GM23338 (cell line): Measurements from ENCODE around the gene FGF13. TPM values are rescaled to one million over a fixed set of nuclear protein-coding genes. Genes with fewer than 3 reads are reported as not detected.

Experiments used
- ATAC-seq: fragments of 200-7000 bp; cut with Tn5 transposase; 3 replicates; pipeline ENCODE4 v1.9.1; 2020
- DNase-seq: peaks from one replicate; pipeline ENCODE4 v3.0.0-alpha.2; 2015; ENCODE audit warnings: low spot score
- H2AFZ ChIP-seq: fragments of 200-600 bp; sonication (generic); 2 replicates; pipeline ENCODE4 v1.8.0; 2016; ENCODE audit warnings: antibody characterized with exemption, mild to moderate bottlenecking, moderate library complexity
- H3F3A ChIP-seq: fragments of 200-600 bp; sonication (generic); replicated peaks from 2 replicates; pipeline ENCODE4 v1.8.0; 2017; ENCODE audit warnings: antibody characterized with exemption, mixed run types, low read depth
- H3K27ac ChIP-seq: fragments of 200-600 bp; sonication (generic); 2 replicates; pipeline ENCODE4 v1.6.1; 2016; ENCODE audit warnings: low read depth
- H3K27me3 ChIP-seq: fragments of 200-600 bp; sonication (generic); 2 replicates; pipeline ENCODE4 v1.8.0; 2016; ENCODE audit warnings: mild to moderate bottlenecking, mixed run types, moderate library complexity; ENCODE audit not compliant: insufficient read depth
- H3K36me3 ChIP-seq: fragments of 200-600 bp; sonication (generic); 2 replicates; pipeline ENCODE4 v1.8.0; 2016; ENCODE audit warnings: mild to moderate bottlenecking; ENCODE audit not compliant: insufficient read depth
- H3K4me1 ChIP-seq: fragments of 200-600 bp; sonication (generic); 2 replicates; pipeline ENCODE4 v1.8.0; 2016; ENCODE audit warnings: mild to moderate bottlenecking, moderate library complexity; ENCODE audit not compliant: insufficient read depth
- H3K4me2 ChIP-seq: fragments of 200-600 bp; sonication (generic); 2 replicates; pipeline ENCODE4 v1.7.1; 2017; ENCODE audit warnings: mixed run types
- H3K4me3 ChIP-seq: fragments of 200-600 bp; sonication (generic); 2 replicates; pipeline ENCODE4 v1.6.1; 2016; ENCODE audit warnings: mixed run types
- H3K79me2 ChIP-seq: fragments of 200-600 bp; sonication (generic); replicated peaks from 2 replicates; pipeline ENCODE4 v1.8.0; 2017; ENCODE audit warnings: mild to moderate bottlenecking; ENCODE audit not compliant: insufficient read depth
- H3K9me2 ChIP-seq: fragments of 200-600 bp; sonication (generic); 2 replicates; pipeline ENCODE4 v1.8.0; 2017; ENCODE audit not compliant: insufficient read depth
- H4K20me1 ChIP-seq: fragments of 200-600 bp; sonication (generic); replicated peaks from 2 replicates; pipeline ENCODE4 v1.8.0; 2017; ENCODE audit warnings: mild to moderate bottlenecking; ENCODE audit not compliant: insufficient read depth
- H3K27ac Mint-ChIP-seq: 2 replicates; pipeline ENCODE4 v1.8.0; 2020; ENCODE audit warnings: inconsistent platforms, mild to moderate bottlenecking, moderate library complexity, mixed read lengths
- H3K27me3 Mint-ChIP-seq: 3 replicates; pipeline ENCODE4 v1.8.0; 2022; ENCODE audit warnings: low read depth, mild to moderate bottlenecking, moderate library complexity, mixed read lengths, inconsistent platforms; ENCODE audit not compliant: insufficient read depth, poor library complexity
- H3K36me3 Mint-ChIP-seq: 3 replicates; pipeline ENCODE4 v1.8.0; 2021; ENCODE audit warnings: low read depth, mild to moderate bottlenecking, inconsistent platforms, moderate library complexity, mixed read lengths
- H3K4me1 Mint-ChIP-seq: 3 replicates; pipeline ENCODE4 v1.8.0; 2020; ENCODE audit warnings: mild to moderate bottlenecking, inconsistent platforms, mixed read lengths
- H3K4me3 Mint-ChIP-seq: 3 replicates; pipeline ENCODE4 v1.8.0; 2021; ENCODE audit warnings: moderate library complexity, mild to moderate bottlenecking, inconsistent platforms, mixed read lengths
- H3K9me3 Mint-ChIP-seq: 3 replicates; pipeline ENCODE4 v1.8.0; 2020; ENCODE audit warnings: moderate library complexity, mild to moderate bottlenecking, inconsistent platforms, mixed read lengths
- CREB1 ChIP-seq: fragments of 250-450 bp; sonication (Bioruptor Pico); IDR thresholded peaks from 2 replicates; pipeline ENCODE4 v1.5.0; 2020; ENCODE audit warnings: low read depth, mild to moderate bottlenecking, moderate library complexity
- ETS1 ChIP-seq: IDR thresholded peaks from 2 replicates; pipeline ENCODE4 v1.6.1; 2016; ENCODE audit warnings: antibody characterized with exemption
- EZH2 ChIP-seq: fragments of 200-600 bp; sonication (generic); IDR thresholded peaks from one replicate; pipeline ENCODE4 v1.8.0; 2017; ENCODE audit warnings: antibody characterized with exemption, mild to moderate bottlenecking, low read depth; ENCODE audit not compliant: unreplicated experiment
- EZH2phosphoT487 ChIP-seq: fragments of 200-600 bp; sonication (generic); IDR thresholded peaks from one replicate; pipeline ENCODE4 v1.8.1; 2018; ENCODE audit warnings: antibody characterized with exemption; ENCODE audit not compliant: unreplicated experiment
- JUNB ChIP-seq: IDR thresholded peaks from one replicate; pipeline ENCODE4 v1.6.1; 2016; ENCODE audit warnings: antibody characterized with exemption; ENCODE audit not compliant: unreplicated experiment
- NANOG ChIP-seq: IDR thresholded peaks from 2 replicates; pipeline ENCODE4 v1.6.1; 2016; ENCODE audit warnings: antibody characterized with exemption, borderline replicate concordance
- POLR2AphosphoS5 ChIP-seq: IDR thresholded peaks from 2 replicates; pipeline ENCODE4 v1.6.1; 2016; ENCODE audit warnings: antibody characterized with exemption, low read depth
- REST ChIP-seq: IDR thresholded peaks from one replicate; pipeline ENCODE4 v1.6.1; 2018; ENCODE audit warnings: antibody characterized with exemption; ENCODE audit not compliant: unreplicated experiment
- STAT1 ChIP-seq: IDR thresholded peaks from one replicate; pipeline ENCODE4 v1.6.1; 2016; ENCODE audit warnings: antibody characterized with exemption; ENCODE audit not compliant: unreplicated experiment
- ZNF114 ChIP-seq: fragments of 250-450 bp; sonication (Bioruptor Pico); IDR thresholded peaks from 2 replicates; pipeline ENCODE4 v1.5.0; 2020; ENCODE audit warnings: mild to moderate bottlenecking, moderate library complexity
- ZNF331 ChIP-seq: fragments of 250-450 bp; sonication (Bioruptor Pico); IDR thresholded peaks from 2 replicates; pipeline ENCODE4 v1.5.0; 2020; ENCODE audit warnings: low read depth, mild to moderate bottlenecking, moderate library complexity
- polyA plus RNA-seq: library from polyadenylated mRNA; unstranded; fragments of >200 nt; fragmentation: Nextera tagmentation; extraction: Ambion mirVana; gene quantifications from 2 replicates; pipeline ENCODE4 v1.2.1, GENCODE V29; 2016
- total RNA-seq: library from RNA; depleted of rRNA; stranded (reverse); fragments of >200 nt; shearing (Covaris generic); gene quantifications from 2 replicates; pipeline ENCODE4 v1.2.3, GENCODE V29; 2014

The FGF13 gene
- total and polyA plus RNA-seq, 2 experiments from 2014 or later, result 18.8 to 20.3 TPM

- Mint-ChIP-seq H3K4me3 (no peak overlapping the region), H3K27me3 (peaks cover 3% of the 10 kb centered on the region), H3K9me3 (no peaks in the 10 kb centered on the region), H3K4me1 (peaks cover 9% of the 10 kb centered on the region; the same call in 2 of the 3 replicates), H3K27ac (no peak overlapping the region), H3K36me3 (no peaks in the 10 kb centered on the region)
- H3K27ac ChIP-seq, result no peak overlapping the region
- no peaks in the 10 kb centered on the region; the same call in 1 of the 2 replicates for H3K79me2 ChIP-seq
- H4K20me1 ChIP-seq, result no peaks in the 10 kb centered on the region
- TF ChIP-seq POLR2AphosphoS5 (no peak), ZNF331 (CRISPR knock-in tag) (no peak), STAT1 (no peak), ZNF114 (no peak), EZH2 (no peak), REST (no peak)
- DNase-seq (no peak), ATAC-seq (no peak)
- no peak overlapping the region for H3K4me2 ChIP-seq
- H3K4me3 ChIP-seq, result no peak overlapping the region
- no peaks in the 10 kb centered on the region for H3K9me2 ChIP-seq
- H3K36me3 ChIP-seq, result no peaks in the 10 kb centered on the region
- peaks cover 9% of the 10 kb centered on the region; the same call in 1 of the 2 replicates for H3K4me1 ChIP-seq
- no peaks in the 10 kb centered on the region for H3F3A ChIP-seq
- no peaks in the 10 kb centered on the region for H3K27me3 ChIP-seq
- H2AFZ ChIP-seq, result no peak overlapping the region
Measured at GRCh38 chrX:138692591-138692990, 18.9 kb downstream of the FGF13 start.

- H3K4me3 ChIP-seq, result no peak overlapping the region
- H3K9me2 ChIP-seq, result no peaks in the 10 kb centered on the region
- H3K4me2 ChIP-seq, result no peak overlapping the region; the same call in 1 of the 2 replicates
- no peak for ATAC-seq
- no peaks in the 10 kb centered on the region for H3K27me3 ChIP-seq
- Mint-ChIP-seq H3K4me1 (peaks cover 9% of the 10 kb centered on the region; the same call in 2 of the 3 replicates), H3K27me3 (peaks cover 3% of the 10 kb centered on the region), H3K27ac (no peak overlapping the region), H3K36me3 (no peaks in the 10 kb centered on the region), H3K9me3 (no peaks in the 10 kb centered on the region), H3K4me3 (no peak overlapping the region)
- no peaks in the 10 kb centered on the region for H3F3A ChIP-seq
- H2AFZ ChIP-seq, result no peak overlapping the region
- TF ChIP-seq STAT1, result no peak
- no peak for TF ChIP-seq ZNF114
- no peaks in the 10 kb centered on the region for H3K36me3 ChIP-seq
- DNase-seq, result no peak
- no peaks in the 10 kb centered on the region; the same call in 1 of the 2 replicates for H3K79me2 ChIP-seq
- H3K4me1 ChIP-seq, result peaks cover 9% of the 10 kb centered on the region; the same call in 1 of the 2 replicates
- H4K20me1 ChIP-seq, result no peaks in the 10 kb centered on the region
- no peak overlapping the region for H3K27ac ChIP-seq
Measured at GRCh38 chrX:138691186-138691585, 20.3 kb downstream of the FGF13 start.

- Histone ChIP-seq H3K36me3 (no peaks in the 10 kb centered on the region), H3K4me1 (peaks cover 9% of the 10 kb centered on the region; the same call in 1 of the 2 replicates), H3K4me3 (no peak overlapping the region), H3K27ac (no peak overlapping the region), H4K20me1 (no peaks in the 10 kb centered on the region), H3K27me3 (no peaks in the 10 kb centered on the region), H3K79me2 (no peaks in the 10 kb centered on the region; the same call in 1 of the 2 replicates), H2AFZ (no peak overlapping the region), H3K9me2 (no peaks in the 10 kb centered on the region), H3F3A (no peaks in the 10 kb centered on the region), H3K4me2 (no peak overlapping the region)
- DNase-seq (no peak), ATAC-seq (no peak)
- TF ChIP-seq NANOG (no peak), JUNB (no peak), EZH2 (no peak), POLR2AphosphoS5 (no peak), EZH2phosphoT487 (no peak), ETS1 (no peak), ZNF114 (no peak), CREB1 (CRISPR knock-in tag) (no peak), REST (no peak)
- no peak overlapping the region for H3K27ac Mint-ChIP-seq
- H3K4me3 Mint-ChIP-seq, result no peak overlapping the region
- peaks cover 9% of the 10 kb centered on the region; the same call in 2 of the 3 replicates for H3K4me1 Mint-ChIP-seq
- H3K36me3 Mint-ChIP-seq, result no peaks in the 10 kb centered on the region
- no peaks in the 10 kb centered on the region for H3K9me3 Mint-ChIP-seq
- peaks cover 3% of the 10 kb centered on the region for H3K27me3 Mint-ChIP-seq
Measured at GRCh38 chrX:138690591-138690990, 20.9 kb downstream of the FGF13 start.
